Liver (tissue), 9 donors: Measurements from ENCODE around the gene KRTAP10-3. TPM values are rescaled to one million over a fixed set of nuclear protein-coding genes. Genes with fewer than 3 reads are reported as not detected.

ENCODE experiments used
- DNase-seq: peaks from one replicate; pipeline ENCODE4 v3.0.0-alpha.2; 2017; ENCODE audit warnings: low spot score
- H3K27ac ChIP-seq, 2 donors: one replicate each; pipeline ENCODE4 v1.7.0; 2013; ENCODE audit warnings: inconsistent platforms in 2 of 2, low read length in 2 of 2, control low read depth in 1 of 2, low read depth in 1 of 2, mild to moderate bottlenecking in 1 of 2
- H3K27me3 ChIP-seq, 4 donors: one replicate each; pipeline versions ENCODE4 v1.6.1 to v1.7.0; 2013; ENCODE audit warnings: low read length in 3 of 4, inconsistent platforms in 1 of 4, mild to moderate bottlenecking in 1 of 4, moderate library complexity in 1 of 4; ENCODE audit not compliant: control insufficient read depth in 4 of 4, insufficient read depth in 4 of 4
- H3K36me3 ChIP-seq, 4 donors: one replicate each; pipeline versions ENCODE4 v1.6.1 to v1.7.0; 2013; ENCODE audit warnings: low read length in 3 of 4, mild to moderate bottlenecking in 3 of 4, low read depth in 1 of 4, moderate library complexity in 1 of 4; ENCODE audit not compliant: control insufficient read depth in 4 of 4, insufficient read depth in 3 of 4
- H3K4me1 ChIP-seq, 4 donors: one replicate each; pipeline versions ENCODE4 v1.6.1 to v1.7.0; 2013; ENCODE audit warnings: low read length in 3 of 4, mild to moderate bottlenecking in 3 of 4, moderate library complexity in 1 of 4; ENCODE audit not compliant: control insufficient read depth in 4 of 4, insufficient read depth in 4 of 4
- H3K4me3 ChIP-seq, 3 donors: one replicate each; pipeline versions ENCODE4 v1.6.1 to v1.7.0; 2013; ENCODE audit warnings: low read length in 3 of 3, control low read depth in 1 of 3, low read depth in 1 of 3, mild to moderate bottlenecking in 1 of 3
- H3K9ac ChIP-seq, 2 donors: one replicate each; pipeline ENCODE4 v1.7.0; 2013; ENCODE audit warnings: low read length in 2 of 2, mild to moderate bottlenecking in 2 of 2, moderate library complexity in 2 of 2, control low read depth in 1 of 2, low read depth in 1 of 2
- H3K9me3 ChIP-seq, 4 donors: one replicate each; pipeline versions ENCODE4 v1.6.1 to v1.7.0; 2013; ENCODE audit warnings: low read length in 3 of 4; ENCODE audit not compliant: control insufficient read depth in 4 of 4
- FOXA2 ChIP-seq: IDR thresholded peaks from 2 replicates; pipeline ENCODE4 v1.6.1; 2016; ENCODE audit warnings: antibody characterized with exemption
- WGBS: extraction: QIAGEN DNeasy Blood & Tissue Kit; methylation state at CpG from one replicate; pipeline ENCODE4 v1.1.7; 2013; 5-methylcytosine and 5-hydroxymethylcytosine counted together
- polyA plus RNA-seq, 2 donors: library from polyadenylated mRNA; stranded (reverse) in 1 of 2; unstranded in 1 of 2; fragments of 200-250 nt in 1 of 2; fragments of >200 nt in 1 of 2; fragmentation: Nextera tagmentation in 1 of 2; extraction: Ambion mirVana in 1 of 2; gene quantifications; one replicate each; pipeline versions ENCODE4 v1.2.1 to v1.2.3, GENCODE V29; 2013 to 2015
- total RNA-seq, 2 donors: library from RNA; depleted of rRNA; stranded (reverse); fragments of >200 nt; gene quantifications; one replicate each; pipeline ENCODE4 v1.2.3, GENCODE V29; 2014
- donor health status: healthy.
- donor health status: healthy.
- donor health status: healthy.
- donor health status: healthy.
- donor health status: healthy.

The KRTAP10-3 gene
- total and polyA plus RNA-seq, 4 donors, result not detected

GRCh38 chr21:44508426-44508710, 50.2 kb downstream of the KRTAP10-3 start:
- H3K4me3 ChIP-seq, result no peak overlapping the region
- TF ChIP-seq FOXA2, result no peak
- H3K9me3 ChIP-seq, result no peaks in the 10 kb centered on the region
- no peak overlapping the region for H3K9ac ChIP-seq
- peaks cover 0 to 26% (median 15%) of the 10 kb centered on the region in 4 donors for H3K4me1 ChIP-seq
- H3K27me3 ChIP-seq, result no peaks in the 10 kb centered on the region
- H3K27ac ChIP-seq, result no peak overlapping the region
- H3K36me3 ChIP-seq, result no peaks in the 10 kb centered on the region
- WGBS, result 69% methylated on average over 9 of the region's 9 CpGs
- no peak for DNase-seq

Other genes with a start within 250 kb of the KRTAP10-3 start
- 10 to 100 TPM; 11.7 to 12.9 TPM for gene CFAP410, start 219.4 kb downstream of the KRTAP10-3 start, total RNA-seq
- gene CFAP410, start 219.4 kb downstream of the KRTAP10-3 start, polyA plus RNA-seq, result 10 to 100 TPM in 1 of 2 donors, 1 to 10 TPM in 1; 7.9 to 16.3 TPM
- 1 to 10 TPM in 1 of 2 donors, under 1 TPM in 1; 0.65 to 1.3 TPM for gene TRPM2, start 205.2 kb downstream of the KRTAP10-3 start, total RNA-seq
- under 1 TPM; 0.43 to 0.61 TPM for gene TRPM2, start 205.2 kb downstream of the KRTAP10-3 start, polyA plus RNA-seq
- gene LRRC3, start 103.3 kb downstream of the KRTAP10-3 start, total RNA-seq, result 10 to 100 TPM in 1 of 2 donors, 1 to 10 TPM in 1; 3.0 to 14.2 TPM
- gene LRRC3, start 103.3 kb downstream of the KRTAP10-3 start, polyA plus RNA-seq, result 10 to 100 TPM in 1 of 2 donors, 1 to 10 TPM in 1; 3.9 to 11.1 TPM
- not detected for gene KRTAP10-1, start 18.6 kb downstream of the KRTAP10-3 start, total RNA-seq
- gene KRTAP10-1, start 18.6 kb downstream of the KRTAP10-3 start, polyA plus RNA-seq, result not detected
- not detected for gene KRTAP10-2, start 7.3 kb downstream of the KRTAP10-3 start, total RNA-seq
- gene KRTAP10-2, start 7.3 kb downstream of the KRTAP10-3 start, polyA plus RNA-seq, result not detected
- not detected for gene KRTAP10-4, start 14.9 kb upstream of the KRTAP10-3 start, total RNA-seq
- not detected for gene KRTAP10-4, start 14.9 kb upstream of the KRTAP10-3 start, polyA plus RNA-seq
- gene KRTAP10-5, start 21.8 kb upstream of the KRTAP10-3 start, total RNA-seq, result not detected
- gene KRTAP10-5, start 21.8 kb upstream of the KRTAP10-3 start, polyA plus RNA-seq, result not detected
- gene KRTAP10-6, start 33.7 kb upstream of the KRTAP10-3 start, total RNA-seq, result not detected
- not detected for gene KRTAP10-6, start 33.7 kb upstream of the KRTAP10-3 start, polyA plus RNA-seq
- gene KRTAP10-7, start 41.8 kb upstream of the KRTAP10-3 start, total RNA-seq, result not detected
- not detected for gene KRTAP10-7, start 41.8 kb upstream of the KRTAP10-3 start, polyA plus RNA-seq
- gene KRTAP10-8, start 53.3 kb upstream of the KRTAP10-3 start, total RNA-seq, result not detected
- not detected for gene KRTAP10-8, start 53.3 kb upstream of the KRTAP10-3 start, polyA plus RNA-seq
- not detected for gene KRTAP10-9, start 68.3 kb upstream of the KRTAP10-3 start, total RNA-seq
- gene KRTAP10-9, start 68.3 kb upstream of the KRTAP10-3 start, polyA plus RNA-seq, result not detected
- gene KRTAP10-10, start 78.6 kb upstream of the KRTAP10-3 start, total RNA-seq, result not detected
- gene KRTAP10-10, start 78.6 kb upstream of the KRTAP10-3 start, polyA plus RNA-seq, result not detected
- gene KRTAP10-11, start 87.6 kb upstream of the KRTAP10-3 start, total RNA-seq, result not detected
- gene KRTAP10-11, start 87.6 kb upstream of the KRTAP10-3 start, polyA plus RNA-seq, result not detected
- gene KRTAP12-4, start 95.9 kb upstream of the KRTAP10-3 start, total RNA-seq, result not detected
- not detected for gene KRTAP12-4, start 95.9 kb upstream of the KRTAP10-3 start, polyA plus RNA-seq
- gene KRTAP12-3, start 99.1 kb upstream of the KRTAP10-3 start, total RNA-seq, result not detected
- gene KRTAP12-3, start 99.1 kb upstream of the KRTAP10-3 start, polyA plus RNA-seq, result not detected
- not detected for gene KRTAP12-2, start 108.1 kb upstream of the KRTAP10-3 start, total RNA-seq
- not detected for gene KRTAP12-2, start 108.1 kb upstream of the KRTAP10-3 start, polyA plus RNA-seq
- gene KRTAP12-1, start 123.4 kb upstream of the KRTAP10-3 start, total RNA-seq, result not detected
- not detected for gene KRTAP12-1, start 123.4 kb upstream of the KRTAP10-3 start, polyA plus RNA-seq
- gene KRTAP10-12, start 138.4 kb upstream of the KRTAP10-3 start, total RNA-seq, result not detected
- not detected for gene KRTAP10-12, start 138.4 kb upstream of the KRTAP10-3 start, polyA plus RNA-seq
- gene TSPEAR, start 152.8 kb upstream of the KRTAP10-3 start, total RNA-seq, result under 1 TPM in 1 of 2 donors, not detected in 1; under 0.01 TPM
- under 1 TPM; 0.01 to 0.14 TPM for gene TSPEAR, start 152.8 kb upstream of the KRTAP10-3 start, polyA plus RNA-seq
- 10 to 100 TPM; 35.1 to 83.5 TPM for gene UBE2G2, start 243.0 kb upstream of the KRTAP10-3 start, total RNA-seq
- gene UBE2G2, start 243.0 kb upstream of the KRTAP10-3 start, polyA plus RNA-seq, result 10 to 100 TPM; 27.4 to 46.6 TPM